ENCODE data around the gene RAB5B.
"Not testable (repeated sequence)": the region's sequence is repeated elsewhere in the genome, so short reads cannot be mapped to it uniquely, and the experiment has no call there.

RAB5B gene

DNA sequence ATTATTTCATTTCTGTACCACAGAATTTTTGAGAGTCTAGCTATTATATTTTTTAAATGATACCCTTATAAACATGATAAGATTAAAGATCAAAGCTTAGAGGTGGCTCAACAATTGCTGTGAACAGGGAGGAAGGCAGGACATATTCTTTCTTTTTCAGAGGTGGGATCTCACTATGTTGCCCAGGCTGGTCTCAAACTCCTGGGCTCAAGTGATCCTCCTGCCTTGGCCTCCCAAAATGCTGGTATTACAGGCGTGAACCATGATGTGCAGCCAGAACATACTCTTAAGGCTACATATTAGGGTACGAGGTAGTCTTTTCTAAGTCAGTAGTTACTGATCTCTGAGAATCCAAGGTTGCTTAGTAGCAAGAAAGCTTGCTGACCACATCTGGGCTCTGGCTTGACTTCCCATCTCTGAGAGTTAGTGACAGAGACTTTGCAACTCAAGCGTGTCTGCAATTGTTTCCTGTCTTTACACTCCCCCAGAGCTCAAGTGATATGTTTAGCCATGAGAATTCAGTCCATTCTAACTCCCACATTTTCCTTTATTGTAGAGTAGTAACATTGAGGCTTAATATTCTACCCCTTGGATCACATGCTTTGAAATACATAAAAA, 8.6 kb downstream of the RAB5B start:
- in situ Hi-C loops (cut with MboI; ENCODE audit: low sequenced_read_pairs) = no loop called here

DNA sequence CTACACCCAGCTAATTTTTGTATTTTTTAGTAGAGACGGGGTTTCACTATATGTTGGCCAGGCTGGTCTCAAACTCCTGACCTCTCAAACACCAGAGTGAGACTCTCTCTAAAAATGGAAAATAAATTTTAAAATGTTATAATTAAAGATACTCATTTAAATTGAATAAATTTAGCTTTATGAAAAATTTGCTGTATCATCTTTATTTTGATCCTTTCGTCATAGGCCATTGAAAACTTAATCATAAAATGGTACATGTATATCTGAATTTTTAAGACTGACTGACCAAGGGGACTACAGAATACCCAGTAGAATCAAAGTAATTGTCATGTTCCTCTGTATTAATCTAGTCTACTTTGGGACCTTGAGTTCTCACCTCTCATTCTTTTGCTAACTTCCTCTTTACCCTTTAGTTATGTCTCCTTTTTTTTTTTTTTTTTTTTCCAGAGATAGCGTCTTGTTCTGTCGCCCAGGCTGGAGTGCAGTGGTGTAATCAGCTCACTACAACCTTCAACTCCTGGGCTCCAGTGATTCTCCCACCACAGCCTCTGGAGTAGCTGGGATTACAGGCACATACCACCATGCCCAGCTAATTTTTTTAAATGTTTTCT, 9.5 kb downstream of the RAB5B start:
- in situ Hi-C loops (cut with MboI; ENCODE audit: low sequenced_read_pairs) = no loop called here

DNA sequence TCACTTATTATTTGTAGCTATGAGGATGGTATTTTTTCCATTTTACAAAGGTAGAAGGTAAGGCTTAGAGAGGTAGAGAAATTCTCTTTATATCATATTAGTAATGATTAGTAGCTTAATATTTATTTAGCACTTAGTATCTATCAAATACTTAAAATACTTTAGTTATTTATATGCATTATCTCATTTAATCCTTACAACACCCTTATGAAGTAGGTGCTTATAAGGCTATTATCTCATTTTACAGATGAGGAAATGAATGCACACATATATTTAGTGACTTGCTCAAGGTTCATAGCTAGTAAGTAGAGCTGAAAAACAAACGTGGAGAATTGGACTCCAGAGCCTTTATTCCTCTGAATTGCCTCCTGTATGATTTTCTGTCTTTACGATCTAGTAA, 11.0 kb downstream of the RAB5B start:
- in situ Hi-C loops (cut with MboI; ENCODE audit: low sequenced_read_pairs) = no loop called here

DNA sequence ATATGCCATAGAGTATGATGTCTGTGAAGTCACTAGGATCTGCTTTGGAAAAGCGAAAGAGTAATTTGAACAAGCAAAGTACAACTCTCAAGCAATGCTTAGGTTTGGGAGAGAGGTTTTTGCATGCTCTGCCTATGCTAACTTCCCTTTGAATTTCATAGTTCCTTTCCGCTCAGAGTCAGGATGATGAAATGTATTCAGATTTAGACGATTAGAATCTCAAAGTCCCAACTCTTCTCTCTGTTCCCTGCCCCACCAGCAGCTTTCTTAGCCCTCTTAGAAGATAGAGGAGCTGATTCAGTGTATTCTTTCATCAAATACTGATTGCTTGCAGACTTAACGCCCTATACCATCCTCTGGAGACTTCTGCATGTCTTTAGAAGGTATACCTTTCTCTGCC, 11.5 kb downstream of the RAB5B start:
- in situ Hi-C loops (cut with MboI; ENCODE audit: low sequenced_read_pairs) = no loop called here

DNA sequence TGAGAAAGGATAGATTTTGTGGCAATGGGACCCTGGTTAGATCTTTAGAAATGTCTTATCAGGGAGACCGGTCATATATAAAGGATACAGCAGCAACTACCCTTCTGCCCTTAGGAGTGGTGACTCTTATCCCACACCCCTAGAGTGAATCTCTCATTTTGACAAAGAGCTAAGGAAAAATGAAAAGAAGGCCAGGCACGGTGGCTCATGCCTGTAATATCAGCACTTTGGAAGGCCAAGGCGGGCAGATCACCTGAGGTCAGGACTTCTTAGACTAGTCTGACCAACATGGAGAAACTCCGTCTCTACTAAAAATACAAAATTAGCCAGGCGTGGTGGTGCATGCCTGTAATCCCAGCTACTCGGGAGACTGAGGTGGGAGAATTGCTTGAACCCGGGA, 12.1 kb downstream of the RAB5B start:
- in situ Hi-C loops (cut with MboI; ENCODE audit: low sequenced_read_pairs) = not testable (repeated sequence)

DNA sequence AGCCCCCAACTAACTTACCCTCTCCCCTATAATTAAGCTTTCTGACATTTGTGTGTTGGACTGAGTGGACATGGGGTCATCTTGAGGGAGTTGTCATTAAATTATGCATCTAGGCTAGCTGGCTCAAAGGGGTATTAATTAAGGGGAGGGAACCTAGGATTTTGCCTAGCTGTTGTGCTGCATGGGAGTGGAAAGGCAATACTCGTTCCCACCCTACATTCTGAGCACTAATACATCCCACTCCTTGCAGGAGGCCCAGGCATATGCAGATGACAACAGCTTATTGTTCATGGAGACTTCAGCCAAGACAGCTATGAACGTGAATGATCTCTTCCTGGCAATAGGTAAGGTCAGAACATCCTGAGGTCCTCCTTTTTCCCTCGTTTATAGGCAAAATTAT, 17.2 kb downstream of the RAB5B start:
- in situ Hi-C loops (cut with MboI; ENCODE audit: low sequenced_read_pairs) = no loop called here

DNA sequence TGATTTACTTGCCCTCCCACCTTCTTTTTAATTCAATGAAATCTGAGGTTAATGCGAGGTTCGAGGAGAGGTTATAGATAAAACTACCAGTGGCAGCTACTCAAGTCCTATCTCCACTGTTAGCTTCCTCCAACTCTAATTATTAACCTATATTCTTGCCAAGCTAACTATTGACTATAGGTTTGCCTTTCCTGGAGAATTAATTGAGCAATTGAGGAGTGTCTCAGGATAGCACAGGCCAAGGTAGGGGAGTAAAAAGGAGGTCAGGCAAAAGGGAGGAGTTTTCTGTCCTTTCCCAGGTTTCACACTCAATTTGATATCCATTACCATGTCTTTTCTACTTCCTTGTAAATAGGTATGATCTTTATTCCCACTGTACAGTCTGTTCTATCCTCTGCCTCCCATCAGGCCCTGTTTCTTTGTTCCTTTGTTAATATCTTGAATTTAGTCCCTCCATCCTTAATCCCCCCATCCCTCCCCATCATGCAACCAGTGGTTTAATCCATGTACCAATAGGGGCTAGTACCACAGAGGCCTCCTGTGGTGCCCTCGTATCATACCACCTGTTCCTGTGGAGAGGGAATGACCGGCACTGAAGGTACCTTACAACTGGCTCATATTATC, 19.5 kb downstream of the RAB5B start:
- in situ Hi-C loops (cut with MboI; ENCODE audit: low sequenced_read_pairs) = no loop called here

DNA sequence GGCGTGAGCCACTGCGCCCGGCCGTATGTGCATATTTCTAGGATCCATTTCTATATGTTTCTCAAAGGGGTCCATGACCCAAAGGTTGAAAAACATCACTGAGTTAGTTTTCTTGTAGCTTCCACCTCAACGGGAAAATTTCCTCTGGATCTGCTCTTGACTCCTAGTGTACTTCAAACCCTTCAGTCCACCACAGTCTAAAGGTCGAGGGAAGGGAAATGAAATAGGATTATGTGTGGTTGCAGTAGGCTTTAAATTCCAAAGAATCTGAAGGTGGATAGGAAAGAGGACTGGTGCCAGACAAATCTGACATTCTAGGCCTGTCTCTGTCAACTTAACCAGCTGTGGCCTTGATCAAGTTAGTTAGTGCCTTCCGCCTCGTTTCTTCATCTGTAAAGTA, 21.5 kb downstream of the RAB5B start:
- in situ Hi-C loops (cut with MboI; ENCODE audit: low sequenced_read_pairs) = no loop called here

DNA sequence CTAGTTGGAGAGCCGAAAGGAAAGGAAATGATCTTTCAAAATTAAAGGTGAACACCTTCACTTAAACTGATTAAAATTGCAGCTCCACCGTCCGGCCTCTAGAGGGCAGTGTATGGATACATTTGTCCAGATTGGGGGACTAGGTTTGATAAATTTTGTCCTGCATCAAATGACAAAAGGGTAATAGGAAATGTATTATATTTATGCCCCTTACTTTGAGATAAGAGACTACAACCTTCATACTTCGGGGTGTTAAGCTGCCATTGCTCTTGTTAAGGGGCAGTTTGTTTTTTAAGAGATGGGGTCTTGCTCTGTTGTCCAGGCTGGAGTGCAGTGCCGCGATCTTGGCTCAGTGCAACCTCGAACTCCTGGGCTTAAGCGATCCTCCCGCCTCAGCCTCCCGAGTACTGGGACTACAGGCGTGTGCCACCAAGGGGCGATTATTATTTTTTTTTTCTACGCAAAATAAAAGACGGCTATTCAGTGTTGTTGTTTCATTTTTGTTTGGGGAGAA, 22.4 kb downstream of the RAB5B start:
- in situ Hi-C loops (cut with MboI; ENCODE audit: low sequenced_read_pairs) = no loop called here

DNA sequence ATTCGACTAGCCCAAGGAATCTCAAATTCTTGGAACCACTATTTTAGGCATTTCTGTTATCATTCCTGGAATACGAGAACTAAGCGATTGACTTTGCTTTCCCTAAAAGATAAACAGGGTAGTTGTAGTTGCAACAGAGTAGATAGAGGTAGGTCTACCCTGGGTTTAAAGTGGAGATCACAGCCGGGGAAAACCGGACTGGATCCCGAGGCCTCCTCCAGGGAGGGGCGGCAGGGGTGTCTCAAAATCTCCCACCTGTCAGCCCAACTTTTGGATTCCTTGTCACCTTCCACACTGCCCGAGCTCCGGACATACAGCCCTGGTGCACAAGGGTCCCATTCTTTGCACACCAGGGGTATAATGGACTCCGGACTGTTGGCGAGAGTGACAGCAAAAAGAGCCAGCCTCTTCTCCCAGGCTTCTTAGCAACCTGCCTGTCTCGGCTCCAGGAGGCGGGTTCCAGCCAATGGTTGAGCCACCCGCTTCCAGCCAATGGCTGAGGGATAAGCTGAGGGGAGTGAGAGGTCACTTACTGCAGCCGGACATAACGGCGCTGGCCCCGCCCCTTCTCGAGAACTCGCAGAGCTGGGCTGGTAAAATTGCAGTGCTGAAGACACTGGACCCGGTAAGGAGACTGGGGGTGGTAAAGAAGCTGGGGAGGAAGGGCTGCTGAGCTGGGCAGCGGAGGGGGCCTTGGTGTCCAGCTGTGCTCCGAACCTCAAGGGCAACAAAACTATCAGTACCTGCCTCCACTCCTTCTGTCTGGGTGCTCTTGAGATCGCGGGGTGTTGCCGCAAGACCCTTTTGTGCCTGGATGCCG, 23.0 kb downstream of the RAB5B start, which contains the start of gene SUOX:
TSS of gene SUOX (plus strand) at position 562 of the 820 bp plus-strand sequence. CDS start 4,946 bp downstream, outside the sequence.
- in situ Hi-C loops (cut with MboI; ENCODE audit: low sequenced_read_pairs) = no loop called here

DNA sequence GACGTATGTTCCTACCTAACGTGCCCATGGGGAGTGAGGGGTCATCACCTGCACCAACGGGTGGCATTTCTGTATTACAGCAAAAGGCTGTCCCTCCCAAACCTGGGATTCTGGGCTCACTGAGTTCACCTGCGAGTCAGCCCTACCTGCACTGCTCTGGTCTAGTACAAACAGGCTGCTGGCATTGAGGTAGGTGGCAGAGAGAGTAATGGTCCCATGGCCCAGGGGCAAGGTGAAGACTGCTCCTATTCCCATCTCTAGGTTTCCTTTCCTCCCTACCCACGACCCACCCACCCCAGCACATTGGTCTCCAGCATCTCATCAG, 23.6 kb downstream of the RAB5B start:
- in situ Hi-C loops (cut with MboI; ENCODE audit: low sequenced_read_pairs) = no loop called here

DNA sequence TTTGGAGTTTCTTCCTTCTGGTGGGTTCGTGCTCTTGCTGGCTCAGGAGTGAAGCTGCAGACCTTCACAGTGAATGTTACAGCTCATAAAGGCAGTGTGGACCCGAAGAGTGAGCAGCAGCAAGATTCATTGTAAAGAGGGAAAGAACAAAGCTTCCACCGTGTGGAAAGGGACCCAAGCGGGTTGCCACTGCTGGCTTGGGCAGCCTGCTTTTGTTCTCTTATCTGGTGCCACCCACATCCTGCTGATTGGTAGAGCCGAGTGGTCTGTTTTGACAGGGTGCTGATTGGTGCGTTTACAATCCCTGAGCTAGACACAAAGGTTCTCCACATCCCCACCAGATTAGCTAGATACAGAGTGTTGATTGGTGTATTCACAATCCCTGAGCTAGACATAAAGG, 25.6 kb downstream of the RAB5B start:
- in situ Hi-C loops (cut with MboI; ENCODE audit: low sequenced_read_pairs) = not testable (repeated sequence)

DNA sequence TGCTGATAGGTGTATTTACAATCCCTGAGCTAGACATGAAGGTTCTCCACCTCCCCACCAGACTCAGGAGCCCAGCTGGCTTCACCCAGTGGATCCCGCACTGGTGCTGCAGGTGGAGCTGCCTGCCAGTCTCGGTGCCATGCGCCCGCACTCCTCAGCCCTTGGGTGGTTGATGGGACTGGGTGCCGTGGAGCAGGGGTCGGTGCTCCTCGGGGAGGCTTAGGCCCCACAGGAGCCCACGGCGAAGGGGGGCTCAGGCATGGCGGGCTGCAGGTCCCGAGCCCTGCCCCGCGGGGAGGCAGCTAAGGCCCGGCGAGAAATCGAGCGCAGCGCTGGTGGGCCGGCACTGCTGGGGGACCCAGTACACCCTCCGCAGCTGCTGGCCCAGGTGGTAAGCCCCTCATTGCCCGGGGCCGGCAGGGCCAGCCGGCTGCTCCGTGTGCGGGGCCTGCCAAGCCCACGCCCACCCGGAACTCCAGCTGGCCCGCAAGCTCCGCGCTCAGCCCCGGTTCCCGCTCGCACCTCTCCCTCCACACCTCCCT, 26.2 kb downstream of the RAB5B start:
- in situ Hi-C loops (cut with MboI; ENCODE audit: low sequenced_read_pairs) = not testable (repeated sequence)

DNA sequence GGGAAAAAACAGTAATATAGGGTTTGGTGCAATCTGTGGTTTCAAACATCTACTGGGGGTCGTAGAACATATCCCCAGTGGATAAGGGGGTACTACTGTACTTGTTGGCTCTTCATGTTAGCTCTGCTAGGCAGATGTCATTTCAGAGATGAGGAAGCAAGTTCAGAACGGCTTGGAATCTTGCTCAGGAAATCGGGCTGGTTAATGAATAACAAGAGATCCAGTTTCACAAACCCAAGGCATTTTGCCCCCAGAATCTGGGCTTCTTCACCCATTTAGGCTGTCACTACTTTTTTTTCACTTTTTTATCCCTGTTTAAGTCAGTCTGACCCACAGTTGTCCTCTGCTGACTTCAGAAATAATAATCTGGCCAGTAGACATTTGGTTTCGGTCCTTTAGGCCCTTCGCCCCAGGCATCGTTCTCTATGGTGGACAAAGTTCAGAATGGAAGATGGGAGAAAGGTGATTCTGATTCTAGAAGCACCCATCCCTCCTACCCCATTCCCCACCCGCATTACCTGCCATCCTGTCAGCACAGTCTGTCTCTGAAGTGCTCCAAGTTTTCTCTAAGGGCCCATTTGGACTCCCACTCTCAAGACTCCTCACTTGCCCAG, 27.7 kb downstream of the RAB5B start:
- in situ Hi-C loops (cut with MboI; ENCODE audit: low sequenced_read_pairs) = no loop called here

DNA sequence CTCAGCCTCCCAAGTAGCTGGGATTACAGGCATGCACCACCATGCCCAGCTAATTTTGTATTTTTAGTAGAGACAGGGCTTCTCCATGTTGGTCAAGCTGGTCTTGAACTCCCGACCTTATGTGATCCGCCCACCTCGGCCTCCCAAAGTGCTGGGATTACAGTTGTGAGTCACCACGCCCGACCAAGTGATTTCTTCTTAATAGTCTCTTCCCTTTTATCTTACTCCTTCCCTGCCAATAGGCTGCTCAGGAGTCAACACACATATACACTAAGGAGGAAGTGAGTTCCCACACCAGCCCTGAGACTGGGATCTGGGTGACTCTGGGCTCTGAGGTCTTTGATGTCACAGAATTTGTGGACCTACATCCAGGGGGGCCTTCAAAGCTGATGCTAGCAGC, 29.5 kb downstream of the RAB5B start:
- in situ Hi-C loops (cut with MboI; ENCODE audit: low sequenced_read_pairs) = not testable (repeated sequence)

DNA sequence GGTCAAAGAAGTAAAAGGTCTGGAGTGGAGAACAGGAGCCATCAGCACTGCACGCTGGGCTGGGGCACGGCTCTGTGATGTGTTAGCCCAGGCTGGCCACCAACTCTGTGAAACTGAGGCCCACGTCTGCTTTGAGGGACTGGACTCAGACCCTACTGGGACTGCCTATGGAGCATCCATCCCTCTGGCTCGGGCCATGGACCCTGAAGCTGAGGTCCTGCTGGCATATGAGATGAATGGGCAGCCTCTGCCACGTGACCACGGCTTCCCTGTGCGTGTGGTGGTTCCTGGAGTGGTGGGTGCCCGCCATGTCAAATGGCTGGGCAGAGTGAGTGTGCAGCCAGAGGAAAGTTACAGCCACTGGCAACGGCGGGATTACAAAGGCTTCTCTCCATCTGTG, 30.3 kb downstream of the RAB5B start:
- in situ Hi-C loops (cut with MboI; ENCODE audit: low sequenced_read_pairs) = no loop called here

DNA sequence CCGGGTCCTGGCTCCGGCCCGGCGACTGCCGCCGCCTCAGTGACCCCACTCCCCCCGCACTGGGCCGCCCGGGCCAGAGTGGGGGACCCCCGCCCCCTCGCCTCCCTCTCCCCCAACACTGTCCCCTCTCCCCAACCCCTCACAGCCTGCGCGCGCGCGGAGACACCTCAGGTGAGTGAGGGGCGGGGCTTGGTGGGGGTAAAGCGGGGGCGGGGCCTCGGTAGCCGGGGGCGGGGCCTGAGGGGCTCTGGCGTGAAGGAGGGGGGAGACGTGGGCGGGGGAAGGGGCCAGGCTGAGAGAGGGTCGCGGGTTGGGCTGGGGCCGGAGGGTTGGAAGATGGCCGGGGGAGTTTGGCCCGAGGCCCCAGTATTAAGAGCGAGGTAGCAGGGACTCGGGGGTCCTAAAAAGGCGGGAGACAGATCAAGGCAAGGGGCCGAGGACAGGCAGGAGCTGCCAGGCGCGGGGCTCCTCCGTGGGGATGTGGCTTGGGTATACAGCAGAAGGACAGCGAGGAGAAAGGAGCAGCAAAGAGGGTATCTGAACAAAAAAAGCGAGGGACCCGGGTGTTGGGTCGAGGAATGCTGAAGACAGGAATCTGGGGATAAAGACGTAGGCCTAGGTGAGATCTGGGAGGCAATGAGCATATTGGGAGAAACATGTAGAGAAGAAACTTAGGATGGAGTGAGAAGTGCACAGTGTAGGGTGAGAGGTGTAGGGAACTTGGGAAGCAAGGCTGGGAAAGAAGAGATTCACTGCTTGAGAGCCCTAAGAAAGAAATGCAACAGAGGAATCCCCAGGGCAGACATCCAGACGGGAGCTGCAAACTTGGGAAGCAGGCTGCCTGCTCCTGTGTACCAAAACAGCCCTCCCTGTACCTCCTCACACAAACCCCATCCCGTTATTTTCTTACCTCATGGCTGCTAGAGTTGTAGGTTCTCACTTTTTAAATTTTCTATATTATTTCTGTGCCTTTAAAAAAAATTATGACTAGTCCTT, 34.0 kb downstream of the RAB5B start:
- in situ Hi-C loops (cut with MboI; ENCODE audit: low sequenced_read_pairs) = no loop called here

DNA sequence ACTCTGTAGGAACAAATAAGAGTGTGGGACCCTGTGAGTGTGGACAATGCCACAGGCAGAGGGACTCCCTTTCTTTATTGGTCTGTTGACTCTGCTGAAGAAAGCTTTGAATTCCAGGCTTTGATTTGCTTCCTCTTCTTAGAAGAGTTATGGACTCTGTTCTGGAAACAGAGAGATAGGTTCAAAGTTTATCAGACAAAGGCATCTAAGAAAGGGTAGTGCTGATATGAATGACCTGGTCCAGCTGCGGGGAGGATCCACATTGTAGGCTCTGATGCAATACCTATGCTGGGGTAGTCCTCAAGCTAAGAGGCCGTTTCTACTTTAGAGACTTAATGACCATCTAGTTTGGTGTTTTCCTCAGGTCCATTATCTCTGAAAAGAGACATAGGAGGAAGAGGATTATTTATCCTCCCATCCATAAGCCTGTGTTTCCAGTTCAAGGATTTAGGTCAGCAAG, 36.3 kb downstream of the RAB5B start:
- in situ Hi-C loops (cut with MboI; ENCODE audit: low sequenced_read_pairs) = no loop called here

DNA sequence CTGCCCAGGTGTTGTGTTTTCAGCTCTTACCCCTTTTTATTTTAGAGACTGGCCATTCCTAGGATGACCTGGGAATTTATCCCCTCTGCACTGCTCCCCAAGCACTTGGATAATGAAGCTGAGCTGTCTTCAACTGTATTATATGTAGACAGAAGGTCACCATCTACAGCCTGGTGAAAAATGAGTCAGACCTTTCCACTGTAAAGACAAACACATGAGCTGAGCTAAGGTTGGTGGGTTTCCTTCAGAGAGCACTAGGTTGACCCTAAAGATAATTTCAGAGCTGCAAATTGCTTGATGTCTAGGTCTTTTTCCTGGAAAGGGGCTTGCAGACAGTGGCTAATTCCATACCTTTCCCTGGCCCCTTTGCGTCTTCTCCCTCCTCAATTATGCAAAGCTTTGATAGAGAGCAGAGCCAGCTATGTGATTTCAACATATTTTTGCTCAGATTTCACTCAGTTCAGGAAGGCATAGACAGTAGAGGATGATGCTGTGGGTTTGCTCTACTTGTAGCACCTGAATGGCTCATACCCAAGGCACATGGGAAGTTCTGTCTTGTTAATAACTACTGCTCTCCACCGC, 37.7 kb downstream of the RAB5B start:
- in situ Hi-C loops (cut with MboI; ENCODE audit: low sequenced_read_pairs) = no loop called here

Measured in HL-60/S4 (cell line).